HCEC 1CT (cell line): Measurements from ENCODE around the gene SUV39H1.
"Not testable (repeated sequence)": the region's sequence is repeated elsewhere in the genome, so short reads cannot be mapped to it uniquely, and the experiment has no call there.

Source experiments
- DNase-seq: peaks from one replicate; pipeline ENCODE4 v3.0.0-alpha.2; 2017

Gene SUV39H1

GRCh38 chrX:48696301-48696908, at the start of gene SUV39H1:
TSS of gene SUV39H1 (plus strand) at chrX:48696734. CDS start at chrX:48696785, 51 bp downstream.
- peak; percentile 84 for DNase-seq

- DNase-seq: peak; percentile 55
Observed at GRCh38 chrX:48648336-48648751, 48.2 kb upstream of the SUV39H1 start.

GRCh38 chrX:48649102-48649501, 47.4 kb upstream of the SUV39H1 start:
- peak; percentile 3 for DNase-seq

GRCh38 chrX:48652055-48652579, 44.4 kb upstream of the SUV39H1 start:
- not testable (repeated sequence) for DNase-seq

GRCh38 chrX:48654746-48655145, 41.8 kb upstream of the SUV39H1 start:
- DNase-seq: not testable (repeated sequence)

DNA sequence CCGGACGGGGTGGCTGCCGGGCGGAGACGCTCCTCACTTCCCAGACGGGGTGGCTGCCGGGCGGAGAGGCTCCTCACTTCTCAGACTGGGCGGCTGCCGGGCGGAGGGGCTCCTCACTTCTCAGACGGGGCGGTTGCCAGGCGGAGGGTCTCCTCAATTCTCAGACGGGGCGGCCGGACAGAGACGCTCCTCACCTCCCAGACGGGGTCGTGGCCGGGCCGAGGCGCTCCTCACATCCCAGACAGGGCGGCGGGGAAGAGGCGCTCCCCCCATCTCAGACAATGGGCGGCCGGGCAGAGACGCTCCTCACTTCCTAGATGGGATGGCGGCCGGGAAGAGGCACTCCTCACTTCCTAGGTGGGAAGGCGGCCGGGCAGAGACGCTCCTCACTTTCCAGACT, 36.8 kb upstream of the SUV39H1 start:
- not testable (repeated sequence) for DNase-seq

DNA sequence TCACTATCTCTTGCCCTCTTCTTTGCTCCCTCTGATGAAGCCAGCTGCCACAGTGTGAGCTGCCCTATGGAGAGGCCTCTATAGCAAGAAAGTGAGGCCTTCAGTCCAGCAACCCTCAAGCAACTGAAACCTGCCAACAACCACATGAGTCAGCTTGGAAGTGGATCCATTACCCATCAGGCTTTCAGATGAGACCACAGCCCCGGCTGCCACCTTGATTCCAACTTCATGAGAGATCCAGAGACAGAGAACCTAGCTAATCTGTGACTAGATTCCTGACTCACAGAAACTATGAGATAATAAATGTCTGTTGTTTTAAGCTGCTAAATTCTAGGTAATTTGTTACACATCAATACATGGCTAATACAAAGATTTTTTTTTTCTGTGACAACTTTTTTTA, 33.3 kb upstream of the SUV39H1 start:
- no peak for DNase-seq

- no peak for DNase-seq
Observed at GRCh38 chrX:48664156-48664555, 32.4 kb upstream of the SUV39H1 start.

DNA sequence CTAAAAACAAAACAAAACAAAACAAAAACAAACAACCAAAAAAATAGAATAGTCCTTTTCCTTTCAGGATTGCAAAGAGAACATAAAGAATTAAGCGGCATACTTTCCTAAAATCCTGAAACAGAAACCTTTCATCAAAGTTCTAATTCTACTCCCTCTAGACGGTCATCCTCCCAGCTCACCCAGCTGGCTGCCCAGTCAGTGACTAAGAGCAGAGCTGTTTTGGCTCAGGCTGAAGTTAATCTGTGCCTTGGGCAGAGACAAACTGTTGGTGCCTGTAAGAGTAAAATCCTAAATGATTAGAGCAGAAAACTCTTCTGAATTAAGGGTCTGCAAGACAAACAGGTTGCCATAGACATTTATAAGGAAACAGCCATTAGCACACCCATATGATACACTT, 30.5 kb upstream of the SUV39H1 start:
- DNase-seq: peak; percentile 10

DNA sequence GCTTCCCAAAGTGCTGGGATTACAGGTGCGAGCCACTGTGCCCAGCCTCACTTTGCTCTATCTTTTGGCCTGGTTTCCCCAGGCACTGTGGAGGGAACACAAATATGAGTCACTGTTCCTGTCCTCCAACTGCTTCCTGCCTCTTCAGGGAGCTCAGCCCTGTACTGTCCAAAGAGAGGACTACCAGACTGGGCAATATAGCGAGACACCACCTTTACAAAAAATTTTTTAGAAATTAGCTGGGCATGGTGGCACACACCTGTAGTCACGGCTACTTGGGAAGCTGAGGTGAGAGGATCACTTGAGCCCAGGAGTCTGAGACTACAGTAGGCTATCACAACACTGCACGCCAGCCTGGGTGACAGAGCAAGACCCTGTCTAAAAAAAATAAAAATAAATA, 29.9 kb upstream of the SUV39H1 start:
- no peak for DNase-seq

DNA sequence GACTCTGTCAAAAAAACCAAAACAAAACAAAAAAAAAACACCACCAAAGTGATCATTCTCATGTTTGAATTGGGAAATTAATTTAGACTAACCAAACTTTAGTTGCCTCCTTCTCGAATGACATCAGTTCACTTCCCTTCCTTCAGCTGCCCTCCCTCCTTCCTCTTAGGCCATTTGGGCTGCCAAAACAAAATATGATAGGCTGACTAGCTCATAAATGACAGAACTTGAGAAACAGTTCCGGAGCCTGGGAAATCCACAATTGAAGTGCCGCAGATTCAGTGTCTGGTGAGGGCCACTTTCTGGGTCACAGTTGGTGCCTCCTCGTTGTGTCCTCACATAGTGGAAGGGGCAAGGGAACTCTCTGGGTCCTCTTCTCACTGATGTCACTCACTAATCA, 29.0 kb upstream of the SUV39H1 start:
- DNase-seq: no peak

DNA sequence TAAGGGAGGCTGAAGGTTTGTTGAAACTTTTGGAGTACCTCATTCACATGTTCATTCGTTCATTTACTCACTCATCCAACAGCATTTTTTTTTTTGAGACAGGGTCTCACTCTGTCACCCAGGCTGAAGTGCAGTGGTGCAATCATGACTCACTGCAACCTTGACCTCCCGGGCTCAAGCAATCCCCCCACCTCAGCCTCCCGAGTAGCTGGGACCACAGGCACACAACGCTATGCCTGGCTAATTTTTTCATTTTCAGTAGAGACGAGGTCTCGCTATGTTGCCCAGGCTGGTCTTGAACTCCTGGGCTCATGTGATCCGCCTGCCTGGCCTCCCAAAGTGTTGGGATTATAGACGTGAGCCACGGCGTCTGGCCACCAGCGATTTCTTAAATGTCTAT, 28.3 kb upstream of the SUV39H1 start:
- not testable (repeated sequence) for DNase-seq

GRCh38 chrX:48676106-48676892, 20.2 kb upstream of the SUV39H1 start:
- peak; percentile 76 for DNase-seq

GRCh38 chrX:48676893-48677270, 19.7 kb upstream of the SUV39H1 start:
- DNase-seq: no peak

DNA sequence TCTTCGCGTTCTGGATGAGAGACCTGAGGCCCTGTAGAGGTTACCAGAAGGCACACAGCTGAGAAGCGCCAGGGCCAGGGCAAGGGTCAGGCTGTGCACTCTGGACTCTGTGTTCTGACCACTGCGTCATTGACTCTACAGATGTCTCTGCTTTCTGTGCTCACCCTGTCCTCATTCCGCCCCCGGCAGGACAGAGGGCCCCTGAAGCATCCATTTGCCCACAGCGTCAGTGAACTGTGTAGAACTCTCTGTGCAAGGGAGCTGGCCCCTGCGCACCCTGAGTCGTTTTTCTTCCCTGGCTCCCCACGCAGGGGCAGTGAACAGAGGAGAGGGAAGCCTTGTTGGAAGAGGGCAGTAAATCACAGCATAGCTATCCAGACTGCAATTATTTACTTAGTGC, 19.0 kb upstream of the SUV39H1 start:
- no peak for DNase-seq

GRCh38 chrX:48680467-48680866, 16.1 kb upstream of the SUV39H1 start:
- not testable (repeated sequence) for DNase-seq

DNA sequence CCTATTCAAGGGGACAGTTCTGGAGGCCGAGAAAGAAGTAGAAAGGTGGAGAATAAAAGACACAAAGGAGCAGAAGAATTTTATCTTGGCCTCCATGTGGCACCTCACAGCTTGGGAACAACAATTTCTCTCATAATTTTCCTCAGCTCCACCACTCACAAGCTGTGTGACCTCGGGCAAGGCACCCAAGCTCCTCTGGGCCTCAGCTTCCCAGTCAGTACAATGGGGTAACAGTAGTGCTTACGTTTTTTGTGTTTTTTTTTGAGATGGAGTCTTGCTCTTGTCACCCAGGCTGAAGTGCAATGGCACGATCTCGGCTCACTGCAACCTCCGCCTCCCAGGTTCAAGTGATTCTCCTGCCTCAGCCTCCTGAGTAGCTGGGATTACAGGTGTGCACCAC, 15.6 kb upstream of the SUV39H1 start:
- DNase-seq: not testable (repeated sequence)

DNA sequence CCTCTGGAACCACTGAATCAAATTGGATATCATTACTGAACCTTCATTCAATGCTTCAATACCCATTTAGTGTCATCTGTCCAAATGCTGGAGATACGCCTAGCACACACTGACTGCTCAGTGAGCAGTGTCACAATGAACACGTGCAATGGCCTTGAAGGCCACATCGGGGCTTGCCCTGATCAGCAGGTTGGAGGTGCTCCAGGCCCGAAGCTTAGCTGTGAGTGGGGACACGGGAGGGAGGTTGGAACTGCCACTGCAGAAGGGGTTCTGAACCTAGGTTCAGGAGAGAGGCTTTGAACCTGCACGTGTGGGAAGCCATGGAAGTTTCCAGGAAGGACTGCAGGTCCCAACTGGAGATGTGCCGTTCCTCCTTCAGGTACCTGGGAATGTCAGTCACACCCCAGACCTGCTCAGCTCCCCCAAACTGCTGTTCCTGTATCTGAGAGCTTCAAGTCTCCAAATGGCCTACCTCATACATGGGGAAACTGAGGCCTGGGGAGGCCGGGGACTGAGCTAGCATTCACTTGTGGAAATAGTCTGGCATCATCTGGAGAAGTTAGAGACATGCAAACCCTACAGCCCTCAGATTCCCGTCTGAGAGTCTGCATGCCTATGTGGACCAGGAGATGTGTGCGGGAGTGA, 14.9 kb upstream of the SUV39H1 start:
- DNase-seq: no peak

DNA sequence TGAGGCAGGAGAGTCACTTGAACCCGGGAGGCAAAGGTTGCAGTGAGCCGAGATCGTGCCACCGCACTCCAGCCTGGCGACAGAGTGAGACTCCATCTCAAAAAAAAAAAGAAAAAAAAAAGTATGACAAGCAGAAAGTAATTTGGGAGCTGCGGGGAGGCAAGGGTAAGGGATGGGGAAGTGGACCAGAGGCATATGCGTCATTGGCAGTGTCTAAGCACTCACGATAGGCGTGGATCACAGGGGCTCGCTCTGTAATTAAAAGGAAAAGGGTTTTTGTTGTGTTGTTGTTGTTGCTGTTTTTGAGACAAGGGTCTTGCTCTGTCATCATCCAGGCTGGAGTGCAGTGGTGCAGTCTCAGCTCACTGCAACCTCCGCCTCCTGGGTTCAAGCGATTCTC, 13.7 kb upstream of the SUV39H1 start:
- DNase-seq: not testable (repeated sequence)

- no peak for DNase-seq
Observed at GRCh38 chrX:48683411-48683982, 13.0 kb upstream of the SUV39H1 start, which contains the start of gene WAS. TSS of gene WAS (plus strand) at chrX:48683799. CDS start at chrX:48683854, 55 bp downstream.

DNA sequence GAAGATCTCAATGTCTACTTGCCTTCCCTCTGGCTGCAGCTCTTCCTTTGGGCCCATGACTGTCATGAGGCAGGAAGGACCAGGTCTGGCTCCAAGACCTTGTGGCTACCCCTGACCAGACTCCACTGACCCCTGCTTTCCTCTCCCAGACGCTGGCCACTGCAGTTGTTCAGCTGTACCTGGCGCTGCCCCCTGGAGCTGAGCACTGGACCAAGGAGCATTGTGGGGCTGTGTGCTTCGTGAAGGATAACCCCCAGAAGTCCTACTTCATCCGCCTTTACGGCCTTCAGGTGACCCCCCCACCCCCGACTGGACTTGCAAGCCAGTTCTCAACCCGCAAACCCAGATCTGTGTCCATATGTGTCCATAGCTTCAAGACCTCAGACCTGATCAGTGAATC, 12.4 kb upstream of the SUV39H1 start:
- DNase-seq: no peak

DNA sequence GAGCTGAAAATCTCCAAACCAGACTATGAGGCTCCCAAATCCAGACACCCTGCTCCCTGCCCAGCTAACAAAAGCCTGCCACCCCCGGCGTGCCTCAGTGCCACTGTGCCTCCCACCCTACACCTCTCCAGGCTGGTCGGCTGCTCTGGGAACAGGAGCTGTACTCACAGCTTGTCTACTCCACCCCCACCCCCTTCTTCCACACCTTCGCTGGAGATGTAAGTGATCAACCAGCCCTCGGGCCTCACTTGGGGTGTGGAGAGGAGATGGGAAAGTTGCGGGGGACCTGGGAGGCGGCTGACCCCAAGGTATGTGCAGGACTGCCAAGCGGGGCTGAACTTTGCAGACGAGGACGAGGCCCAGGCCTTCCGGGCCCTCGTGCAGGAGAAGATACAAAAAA, 11.1 kb upstream of the SUV39H1 start:
- DNase-seq: no peak

- DNase-seq: no peak
Observed at GRCh38 chrX:48688531-48689150, 7.9 kb upstream of the SUV39H1 start.
